Type B pancreatic cell (in vitro differentiated cells): Measurements from ENCODE around the gene HOXA4. TPM values are rescaled to one million over a fixed set of nuclear protein-coding genes. Genes with fewer than 3 reads are reported as not detected.

Source experiments
- DNase-seq: peaks from one replicate; pipeline ENCODE4 v3.0.0; 2021; ENCODE audit warnings: mixed read lengths; ENCODE audit not compliant: unreplicated experiment; ENCODE audit errors: extremely low spot score
- H3K27ac Mint-ChIP-seq: 2 replicates; pipeline ENCODE4 v1.8.0; 2021; ENCODE audit warnings: mild to moderate bottlenecking, mixed read lengths
- H3K27me3 Mint-ChIP-seq: 2 replicates; pipeline ENCODE4 v1.8.0; 2021; ENCODE audit warnings: mixed read lengths
- H3K36me3 Mint-ChIP-seq: 2 replicates; pipeline ENCODE4 v1.8.0; 2021; ENCODE audit warnings: mixed read lengths
- H3K4me1 Mint-ChIP-seq: one replicate; pipeline ENCODE4 v1.8.0; 2021; ENCODE audit warnings: mixed read lengths; ENCODE audit not compliant: unreplicated experiment
- H3K4me3 Mint-ChIP-seq: 2 replicates; pipeline ENCODE4 v1.8.0; 2021; ENCODE audit warnings: mild to moderate bottlenecking, mixed read lengths
- H3K9me3 Mint-ChIP-seq: 2 replicates; pipeline ENCODE4 v1.8.0; 2021; ENCODE audit warnings: mixed read lengths
- total RNA-seq: library from RNA; stranded (reverse); gene quantifications from 2 replicates; pipeline ENCODE4 v1.2.1, GENCODE V29; 2021; ENCODE audit warnings: low replicate concordance
- TF ChIP-seq, protein P1 (sequence below): fragments of 200-600 bp; sonication (generic); conservative IDR thresholded peaks from 2 replicates; pipeline ENCODE4 v1.5.0; 2021; ENCODE audit warnings: antibody characterized with exemption, mild to moderate bottlenecking

The HOXA4 gene
- total RNA-seq, 1 donor from 2014 or later = 28.5 TPM

DNA sequence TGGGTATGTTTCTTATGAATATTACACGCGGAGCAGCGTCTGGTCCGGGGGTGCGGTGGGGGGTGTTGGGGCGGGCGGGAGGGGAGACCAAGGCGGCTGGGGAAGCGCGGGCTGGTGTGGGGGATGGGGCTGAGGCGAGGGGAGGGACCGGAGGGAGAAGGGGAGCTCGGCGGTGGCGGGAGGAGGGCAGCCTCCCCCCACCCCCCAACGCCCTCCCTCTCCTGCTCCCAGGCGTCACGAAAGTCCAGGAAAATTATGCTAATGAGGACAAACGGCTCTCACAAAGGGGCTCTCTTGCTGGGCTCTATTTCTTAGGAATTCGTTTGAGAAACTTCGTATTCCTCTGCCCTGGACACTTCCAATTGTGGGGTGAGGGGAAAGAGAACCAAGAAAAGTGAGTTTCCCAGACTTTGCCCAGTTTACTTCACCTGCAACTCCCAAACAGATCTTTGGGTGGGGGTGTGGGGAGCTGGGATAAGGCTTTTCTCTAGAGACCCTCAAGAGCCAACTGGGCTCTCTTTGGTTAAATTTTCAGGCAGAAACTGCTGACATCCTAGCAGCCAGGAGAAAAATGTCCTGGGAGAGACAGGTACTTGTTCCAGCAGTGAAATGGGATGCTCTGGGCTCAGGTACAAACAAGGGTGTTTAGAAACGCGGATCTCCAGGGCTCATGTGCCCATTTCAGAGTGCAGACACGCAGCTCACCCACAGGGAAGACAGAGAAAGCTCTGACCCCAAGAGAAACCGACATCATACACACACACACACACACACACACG, 16.4 kb downstream of the HOXA4 start:
- Mint-ChIP-seq H3K4me3 (peak overlapping the region; percentile 91), H3K27me3 (peaks cover 50% of the 10 kb centered on the region), H3K27ac (peak overlapping the region; percentile 99), H3K36me3 (peaks cover 61% of the 10 kb centered on the region), H3K9me3 (no peaks in the 10 kb centered on the region), H3K4me1 (peaks cover 26% of the 10 kb centered on the region)
- DNase-seq = peak; percentile 85
- TF ChIP-seq, protein P1, sequence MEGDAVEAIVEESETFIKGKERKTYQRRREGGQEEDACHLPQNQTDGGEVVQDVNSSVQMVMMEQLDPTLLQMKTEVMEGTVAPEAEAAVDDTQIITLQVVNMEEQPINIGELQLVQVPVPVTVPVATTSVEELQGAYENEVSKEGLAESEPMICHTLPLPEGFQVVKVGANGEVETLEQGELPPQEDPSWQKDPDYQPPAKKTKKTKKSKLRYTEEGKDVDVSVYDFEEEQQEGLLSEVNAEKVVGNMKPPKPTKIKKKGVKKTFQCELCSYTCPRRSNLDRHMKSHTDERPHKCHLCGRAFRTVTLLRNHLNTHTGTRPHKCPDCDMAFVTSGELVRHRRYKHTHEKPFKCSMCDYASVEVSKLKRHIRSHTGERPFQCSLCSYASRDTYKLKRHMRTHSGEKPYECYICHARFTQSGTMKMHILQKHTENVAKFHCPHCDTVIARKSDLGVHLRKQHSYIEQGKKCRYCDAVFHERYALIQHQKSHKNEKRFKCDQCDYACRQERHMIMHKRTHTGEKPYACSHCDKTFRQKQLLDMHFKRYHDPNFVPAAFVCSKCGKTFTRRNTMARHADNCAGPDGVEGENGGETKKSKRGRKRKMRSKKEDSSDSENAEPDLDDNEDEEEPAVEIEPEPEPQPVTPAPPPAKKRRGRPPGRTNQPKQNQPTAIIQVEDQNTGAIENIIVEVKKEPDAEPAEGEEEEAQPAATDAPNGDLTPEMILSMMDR = no peak

DNA sequence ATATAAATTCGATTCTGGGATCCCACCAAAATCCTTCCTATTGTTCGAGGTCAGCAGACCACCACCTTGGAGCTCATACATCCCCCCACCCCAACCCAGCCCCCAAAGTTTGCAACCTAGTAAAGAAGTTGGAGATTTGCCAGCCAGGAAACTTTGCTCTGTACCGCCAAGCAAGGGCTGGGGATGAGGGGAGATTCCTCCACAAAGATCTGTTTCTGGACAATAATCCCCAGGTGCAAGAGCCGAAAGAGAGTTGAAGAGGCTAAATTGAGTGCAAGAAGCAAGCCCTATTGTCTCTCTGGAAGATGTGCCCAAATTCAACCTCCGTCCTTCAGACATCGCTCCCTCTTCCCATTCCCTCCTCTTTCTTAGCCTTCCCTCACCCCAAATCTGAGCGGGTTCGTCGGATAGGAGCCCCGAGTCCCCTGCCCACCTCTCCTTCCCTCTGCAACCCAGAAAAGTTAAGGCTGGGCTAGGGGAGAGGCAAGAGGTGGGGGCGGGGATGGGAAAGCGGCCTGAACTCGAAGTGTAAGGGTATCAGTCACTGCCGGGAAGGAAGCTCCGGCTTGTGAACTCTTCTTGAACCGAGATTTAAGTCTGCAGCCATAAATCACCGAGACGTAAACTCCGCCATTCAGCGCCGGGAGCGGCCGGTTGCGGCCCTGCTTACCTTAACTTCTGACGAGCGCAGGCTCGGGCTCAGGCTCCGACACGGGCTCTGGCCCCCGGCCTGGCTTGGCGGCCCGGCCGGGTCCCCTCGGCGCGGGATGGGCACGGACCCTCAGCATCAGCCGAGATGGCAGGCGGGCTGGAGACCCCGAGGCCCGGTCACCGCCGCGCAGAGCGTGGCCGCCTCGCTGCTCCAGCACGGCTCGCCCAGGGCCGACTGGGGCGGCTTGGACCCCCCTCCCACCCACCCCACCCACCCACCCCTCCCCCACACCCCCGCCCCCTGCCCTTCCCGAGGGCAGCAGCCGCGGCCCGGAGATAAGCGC, 17.3 kb downstream of the HOXA4 start:
- Mint-ChIP-seq H3K27ac (peak overlapping the region; percentile 97), H3K4me3 (peak overlapping the region; percentile 97), H3K36me3 (peaks cover 54% of the 10 kb centered on the region), H3K9me3 (no peaks in the 10 kb centered on the region), H3K27me3 (peaks cover 55% of the 10 kb centered on the region), H3K4me1 (peaks cover 23% of the 10 kb centered on the region)
- TF ChIP-seq, protein P1 = no peak
- DNase-seq = peak; percentile 86

DNA sequence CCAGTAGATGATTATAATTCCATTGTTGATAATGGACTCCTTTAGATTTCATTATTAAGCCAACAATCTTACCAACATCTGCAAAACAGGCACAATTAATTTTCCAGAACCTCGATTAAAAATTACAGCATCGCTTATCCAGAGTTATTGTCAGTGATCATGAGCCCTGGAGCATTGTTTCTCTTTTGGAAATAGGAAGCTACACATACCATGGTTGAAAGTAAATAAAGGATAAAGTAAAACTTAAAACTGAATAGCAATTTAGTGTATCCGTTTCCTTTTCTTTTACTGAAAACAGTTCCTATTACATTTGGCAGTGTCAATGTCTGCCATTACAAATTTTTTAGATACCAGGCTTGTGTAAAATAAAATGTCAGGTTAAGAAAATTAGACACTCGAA, 18.2 kb downstream of the HOXA4 start:
- Mint-ChIP-seq H3K4me3 (peak overlapping the region; percentile 97), H3K36me3 (peaks cover 53% of the 10 kb centered on the region), H3K9me3 (no peaks in the 10 kb centered on the region), H3K27ac (peak overlapping the region; percentile 97), H3K4me1 (peaks cover 27% of the 10 kb centered on the region), H3K27me3 (peaks cover 56% of the 10 kb centered on the region)
- TF ChIP-seq, protein P1 = no peak
- DNase-seq = no peak

DNA sequence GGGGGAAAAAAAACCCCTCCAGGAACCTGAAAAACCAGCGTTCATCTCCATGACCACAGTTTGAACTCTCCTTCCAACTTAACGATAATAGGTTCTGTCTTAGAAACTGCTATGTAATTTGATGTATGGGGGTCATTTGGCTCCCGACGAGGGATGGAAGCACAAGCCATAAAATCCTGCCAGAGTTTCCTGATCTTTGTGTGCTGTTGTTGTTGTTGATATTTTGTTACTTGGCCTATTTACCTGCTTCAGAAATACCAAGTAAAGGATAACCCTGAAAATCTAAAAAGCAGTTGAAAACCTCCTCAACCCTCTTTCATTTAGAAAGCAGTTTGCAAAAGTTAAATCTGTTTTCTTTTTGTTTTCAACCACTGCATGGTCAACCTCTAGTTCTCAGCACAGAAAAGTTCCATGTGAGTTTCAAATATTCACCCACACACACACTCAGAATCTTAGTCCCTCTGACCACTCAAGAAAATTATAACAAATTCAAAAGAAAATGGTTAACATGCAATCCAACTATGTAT, 18.7 kb downstream of the HOXA4 start:
- Mint-ChIP-seq H3K36me3 (peaks cover 53% of the 10 kb centered on the region), H3K4me3 (peak overlapping the region; percentile 97), H3K4me1 (peaks cover 27% of the 10 kb centered on the region), H3K9me3 (no peaks in the 10 kb centered on the region), H3K27me3 (peaks cover 56% of the 10 kb centered on the region), H3K27ac (peak overlapping the region; percentile 97)
- DNase-seq = no peak
- TF ChIP-seq, protein P1 = no peak

DNA sequence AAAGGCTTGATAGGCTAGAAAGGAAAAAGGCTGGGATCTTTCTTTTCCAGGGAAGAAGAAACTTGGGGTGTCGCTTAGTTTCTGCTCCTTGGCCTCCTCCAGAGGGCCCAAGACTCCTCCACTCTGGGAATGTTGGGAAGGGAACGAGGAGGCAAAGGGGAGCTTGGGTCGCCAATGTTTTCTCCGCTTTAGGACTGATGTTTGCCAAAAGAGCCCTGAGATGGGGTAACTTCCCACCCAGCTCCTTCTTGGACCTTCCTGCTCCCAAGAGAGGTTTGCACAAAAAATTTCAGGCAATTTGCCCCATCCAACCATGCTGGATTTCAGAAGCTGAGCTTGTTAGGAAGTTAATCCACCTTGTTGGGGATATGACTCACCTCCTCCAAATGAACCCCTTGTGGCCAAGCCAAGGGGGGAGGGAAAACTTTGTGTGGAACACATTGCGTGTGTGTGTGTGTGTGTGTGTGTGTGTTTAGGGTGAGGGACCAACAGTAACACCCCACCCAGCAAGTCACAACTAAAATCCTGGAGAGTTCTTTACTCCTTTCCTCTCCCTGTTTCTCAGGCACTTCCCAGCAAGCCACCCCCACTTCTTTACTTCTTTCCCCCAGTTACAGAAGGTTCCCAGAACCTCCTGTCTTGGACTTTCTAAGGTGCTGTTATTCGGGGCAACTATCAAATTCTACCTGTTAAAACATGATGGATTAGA, 19.4 kb downstream of the HOXA4 start:
- Mint-ChIP-seq H3K27me3 (peaks cover 55% of the 10 kb centered on the region), H3K36me3 (peaks cover 48% of the 10 kb centered on the region), H3K9me3 (no peaks in the 10 kb centered on the region), H3K4me3 (peak overlapping the region; percentile 97), H3K27ac (peak overlapping the region; percentile 97), H3K4me1 (peaks cover 28% of the 10 kb centered on the region)
- no peak for DNase-seq
- TF ChIP-seq, protein P1 = no peak
